Ovary (tissue), 9 donors: ENCODE data around the gene ANK3. TPM values are rescaled to one million over a fixed set of nuclear protein-coding genes. Genes with fewer than 3 reads are reported as not detected.

Experiments
- DNase-seq, 5 donors: peaks; one replicate each; pipeline ENCODE4 v3.0.0-alpha.2; 2019 to 2020
- H3K27ac ChIP-seq, 2 donors: fragments of 200-600 bp; one replicate each; pipeline versions ENCODE4 v1.5.1 to v1.8.0; 2019 to 2022
- H3K27me3 ChIP-seq: fragments of 200-600 bp; one replicate; pipeline ENCODE4 v1.8.0; 2022
- H3K36me3 ChIP-seq: fragments of 200-600 bp; sonication (generic); one replicate; pipeline ENCODE4 v1.5.1; 2019
- H3K4me1 ChIP-seq: one replicate; pipeline ENCODE4 v1.8.1; 2013; ENCODE audit warnings: mild to moderate bottlenecking, moderate library complexity; ENCODE audit not compliant: insufficient read depth
- H3K4me3 ChIP-seq: fragments of 200-600 bp; sonication (generic); one replicate; pipeline ENCODE4 v1.5.1; 2017
- H3K9me3 ChIP-seq, 2 donors: fragments of 200-600 bp in 1 of 2; sonication (generic) in 1 of 2; one replicate each; pipeline versions ENCODE4 v1.5.1 to v1.8.1; 2013 to 2019; ENCODE audit warnings: mild to moderate bottlenecking in 1 of 2, moderate library complexity in 1 of 2
- EP300 ChIP-seq: sonication (generic); formaldehyde crosslinking; IDR thresholded peaks from one replicate; pipeline ENCODE4 v1.6.1; 2017; ENCODE audit warnings: antibody characterized with exemption
- POLR2A ChIP-seq: fragments of 450-650 bp; IDR thresholded peaks from one replicate; pipeline ENCODE4 v1.6.1; 2017; ENCODE audit warnings: antibody characterized with exemption, mild to moderate bottlenecking, moderate library complexity
- WGBS, 3 donors: extraction: QIAGEN DNeasy Blood & Tissue Kit in 1 of 3; methylation state at CpG; one replicate each; pipeline versions ENCODE4 v1.1.5 to v1.1.7; 2013 to 2017; 5-methylcytosine and 5-hydroxymethylcytosine counted together
- intact Hi-C, 4 donors: fragments of 100-400 bp; cut with DNase I; formaldehyde crosslinking; loops; one replicate each; pipeline versions ENCODE4 v1.11.0 to v1.15.1; 2022 to 2023
- polyA plus RNA-seq, 2 donors: library from polyadenylated mRNA; stranded (reverse); fragments of 200-250 nt in 1 of 2; fragments of 350-450 nt in 1 of 2; fragmentation: Illumina TruSeq in 1 of 2; extraction: RNeasy Lipid Tissue Mini Kit (QIAGEN cat#74804) in 1 of 2; gene quantifications; one replicate each; pipeline ENCODE4 v1.2.3, GENCODE V29; 2013 to 2014
- total RNA-seq, 7 donors: library from RNA; depleted of rRNA in 2 of 7; stranded (reverse); fragments of >200 nt in 2 of 7; fragmentation: NEBNext Ultra II Directional in 3 of 7; extraction: Animal tissue kit (Norgen Biotek cat#: 25700) in 3 of 7; gene quantifications; one replicate each; pipeline versions ENCODE4 v1.1.0 to v1.2.4, GENCODE V29; 2016 to 2023
- TF ChIP-seq, protein P1 (sequence below), 3 donors: fragments of 450-650 bp in 2 of 3; fragments of 200-600 bp in 1 of 3; IDR thresholded peaks; one replicate each; pipeline versions ENCODE4 v1.5.1 to v1.8.0; 2016 to 2022; ENCODE audit warnings: antibody characterized with exemption in 3 of 3, mild to moderate bottlenecking in 1 of 3
- donor health status: DM: no; HTN: no; CAD: no; lungs with moderate emphysema.
- donor health status: DM: no; HTN: no; CAD: no.
- donor health status: Bipolar disorder and iron deficiency.
- donor health status: DM: yes; HTN: yes; CAD: no.
- donor health status: DM: no; HTN: no; CAD: no.
- donor health status: DM: yes; HTN: yes; CAD: no.

The ANK3 gene
- total and polyA plus RNA-seq, 9 donors: 11.4 to 74.1 (median 28.3) TPM

GRCh38 chr10:60388116-60388625 lies 1.5 kb downstream of the ANK3 start:
- Histone ChIP-seq H3K27me3 (no peaks in the 10 kb centered on the region), H3K27ac (no peak overlapping the region), H3K4me1 (peaks cover 1% of the 10 kb centered on the region), H3K4me3 (no peak overlapping the region), H3K9me3 (no peaks in the 10 kb centered on the region), H3K36me3 (no peaks in the 10 kb centered on the region)
- intact Hi-C loops: no loop called here
- TF ChIP-seq, protein P1, sequence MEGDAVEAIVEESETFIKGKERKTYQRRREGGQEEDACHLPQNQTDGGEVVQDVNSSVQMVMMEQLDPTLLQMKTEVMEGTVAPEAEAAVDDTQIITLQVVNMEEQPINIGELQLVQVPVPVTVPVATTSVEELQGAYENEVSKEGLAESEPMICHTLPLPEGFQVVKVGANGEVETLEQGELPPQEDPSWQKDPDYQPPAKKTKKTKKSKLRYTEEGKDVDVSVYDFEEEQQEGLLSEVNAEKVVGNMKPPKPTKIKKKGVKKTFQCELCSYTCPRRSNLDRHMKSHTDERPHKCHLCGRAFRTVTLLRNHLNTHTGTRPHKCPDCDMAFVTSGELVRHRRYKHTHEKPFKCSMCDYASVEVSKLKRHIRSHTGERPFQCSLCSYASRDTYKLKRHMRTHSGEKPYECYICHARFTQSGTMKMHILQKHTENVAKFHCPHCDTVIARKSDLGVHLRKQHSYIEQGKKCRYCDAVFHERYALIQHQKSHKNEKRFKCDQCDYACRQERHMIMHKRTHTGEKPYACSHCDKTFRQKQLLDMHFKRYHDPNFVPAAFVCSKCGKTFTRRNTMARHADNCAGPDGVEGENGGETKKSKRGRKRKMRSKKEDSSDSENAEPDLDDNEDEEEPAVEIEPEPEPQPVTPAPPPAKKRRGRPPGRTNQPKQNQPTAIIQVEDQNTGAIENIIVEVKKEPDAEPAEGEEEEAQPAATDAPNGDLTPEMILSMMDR (IDR thresholded peaks at IDR 0.05): no peak
- TF ChIP-seq POLR2A (no peak), EP300 (no peak)
- no peak for DNase-seq
- WGBS, 3 donors: 93 to 95% (median 95%) methylated on average over 2 of the region's 2 CpGs

GRCh38 chr10:60387531-60387930 lies 2.1 kb downstream of the ANK3 start:
- Histone ChIP-seq H3K4me1 (peaks cover 1% of the 10 kb centered on the region), H3K9me3 (no peaks in the 10 kb centered on the region), H3K27me3 (no peaks in the 10 kb centered on the region), H3K36me3 (no peaks in the 10 kb centered on the region), H3K27ac (no peak overlapping the region), H3K4me3 (no peak overlapping the region)
- TF ChIP-seq, protein P1 (IDR thresholded peaks at IDR 0.05): no peak
- TF ChIP-seq POLR2A: no peak
- TF ChIP-seq EP300: no peak
- intact Hi-C loops: no loop called here
- WGBS, 3 donors: 96 to 98% (median 97%) methylated on average over 2 of the region's 2 CpGs
- no peak for DNase-seq

DNA sequence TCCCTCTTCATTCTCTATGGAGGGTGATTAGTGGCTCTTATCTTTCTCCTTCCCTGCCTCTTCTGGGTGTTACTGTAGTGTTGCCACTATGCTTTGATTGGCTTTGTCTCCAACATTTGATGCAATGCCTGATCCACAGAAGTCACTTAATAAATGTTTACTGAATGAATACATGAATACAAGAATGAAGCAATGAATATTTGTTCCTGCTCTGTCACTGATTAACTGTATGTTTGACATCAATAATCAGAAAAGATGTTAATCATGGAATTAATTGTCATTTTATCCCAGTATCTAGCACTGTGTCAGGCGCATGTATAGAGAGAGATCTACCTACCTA lies 4.3 kb downstream of the ANK3 start:
- 96 to 100% (median 98%) methylated on average over 1 of the region's 1 CpG for WGBS, 3 donors

GRCh38 chr10:60384708-60385398 lies 4.8 kb downstream of the ANK3 start:
- H3K9me3 ChIP-seq: no peaks in the 10 kb centered on the region
- H3K27me3 ChIP-seq: no peaks in the 10 kb centered on the region
- H3K4me3 ChIP-seq: no peak overlapping the region
- H3K4me1 ChIP-seq: peaks cover 1% of the 10 kb centered on the region
- H3K36me3 ChIP-seq: no peaks in the 10 kb centered on the region
- H3K27ac ChIP-seq: no peak overlapping the region
- peak in 1 of 5 donors; percentile 16 for DNase-seq
- TF ChIP-seq, protein P1 (IDR thresholded peaks at IDR 0.05): no peak
- TF ChIP-seq POLR2A (no peak), EP300 (no peak)
- intact Hi-C loops: no loop called here
- WGBS, 3 donors: 36 to 40% (median 38%) methylated on average over 5 of the region's 5 CpGs

More for the DNA sequence above, 4.3 kb downstream of the ANK3 start:
- H3K27ac ChIP-seq: no peak overlapping the region
- no peak overlapping the region for H3K4me3 ChIP-seq
- DNase-seq: no peak
- no peaks in the 10 kb centered on the region for H3K27me3 ChIP-seq
- TF ChIP-seq, protein P1 (IDR thresholded peaks at IDR 0.05): no peak
- no peak for TF ChIP-seq EP300
- TF ChIP-seq POLR2A: no peak
- no peaks in the 10 kb centered on the region for H3K36me3 ChIP-seq
- no peaks in the 10 kb centered on the region for H3K9me3 ChIP-seq
- H3K4me1 ChIP-seq: peaks cover 1% of the 10 kb centered on the region
- intact Hi-C loops: no loop called here
